ENCODE results near the gene CRYGC.
A peak's percentile ranks its signal among the peaks of the same experiment; 100 is the strongest.
"Not testable (repeated sequence)": the region's sequence is repeated elsewhere in the genome, so short reads cannot be mapped to it uniquely, and the experiment has no call there.

Gene CRYGC

GRCh38 chr2:208135794-208136715 is 6.4 kb upstream of the CRYGC start:
- no peak for DNase-seq

DNA sequence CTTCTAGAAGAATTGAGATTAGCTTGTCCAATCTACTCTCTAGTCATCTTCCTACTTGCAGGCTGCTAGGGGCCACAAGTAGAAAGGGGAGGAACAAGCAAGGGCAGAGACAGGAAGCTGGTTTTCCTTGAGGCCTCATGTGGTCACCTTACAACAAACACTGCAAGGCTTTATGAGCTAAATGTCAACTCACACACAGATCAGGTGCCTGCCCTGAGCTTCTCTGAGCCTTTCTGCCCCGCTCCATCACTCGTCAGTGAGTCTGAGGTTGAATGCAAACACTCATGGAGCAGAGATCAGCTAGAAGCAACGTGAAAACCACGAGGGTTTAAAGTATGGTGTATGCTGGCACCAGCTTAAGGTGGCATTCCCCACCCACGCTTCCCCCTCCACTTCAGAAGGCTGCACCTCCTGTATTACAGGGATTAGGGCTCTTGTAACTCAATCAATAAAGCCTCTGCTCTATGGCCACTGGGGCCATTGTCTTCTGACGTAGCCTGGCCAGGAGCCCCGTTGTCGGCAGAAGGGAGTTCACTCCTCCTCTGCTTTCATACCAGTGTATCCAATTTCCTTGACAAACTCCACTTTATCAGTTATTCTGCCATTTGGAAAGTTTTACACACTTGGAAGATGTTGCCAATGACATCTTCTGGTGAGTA is 5.4 kb upstream of the CRYGC start:
- DNase-seq: no peak

GRCh38 chr2:208130712-208131110 is 1.1 kb upstream of the CRYGC start:
- peak in 1 of 2 experiments; percentile 60 for DNase-seq

- DNase-seq: no peak
Observed at GRCh38 chr2:208128136-208128535, 1.5 kb downstream of the CRYGC start.

GRCh38 chr2:208127090-208127489 is 2.5 kb downstream of the CRYGC start:
- no peak for DNase-seq

DNA sequence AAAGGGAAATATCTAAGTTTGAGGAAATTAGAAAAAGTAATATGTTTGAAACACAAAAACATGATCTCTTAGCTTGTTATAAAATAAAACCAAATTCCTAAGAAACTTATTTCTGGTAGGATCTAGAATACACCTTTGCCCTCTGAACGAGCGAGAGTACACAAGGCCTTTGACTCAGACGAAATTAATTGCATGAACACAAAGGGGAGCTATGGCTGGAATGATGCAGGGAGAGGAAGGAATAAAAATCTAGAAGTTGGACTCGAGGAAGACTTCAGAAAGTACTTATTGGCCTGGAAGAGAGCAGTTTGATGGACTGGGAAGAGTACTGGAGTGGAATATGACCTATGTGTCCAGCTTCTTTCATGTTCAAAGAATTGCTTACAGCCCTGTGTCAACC is 4.4 kb downstream of the CRYGC start:
- no peak for DNase-seq

DNA sequence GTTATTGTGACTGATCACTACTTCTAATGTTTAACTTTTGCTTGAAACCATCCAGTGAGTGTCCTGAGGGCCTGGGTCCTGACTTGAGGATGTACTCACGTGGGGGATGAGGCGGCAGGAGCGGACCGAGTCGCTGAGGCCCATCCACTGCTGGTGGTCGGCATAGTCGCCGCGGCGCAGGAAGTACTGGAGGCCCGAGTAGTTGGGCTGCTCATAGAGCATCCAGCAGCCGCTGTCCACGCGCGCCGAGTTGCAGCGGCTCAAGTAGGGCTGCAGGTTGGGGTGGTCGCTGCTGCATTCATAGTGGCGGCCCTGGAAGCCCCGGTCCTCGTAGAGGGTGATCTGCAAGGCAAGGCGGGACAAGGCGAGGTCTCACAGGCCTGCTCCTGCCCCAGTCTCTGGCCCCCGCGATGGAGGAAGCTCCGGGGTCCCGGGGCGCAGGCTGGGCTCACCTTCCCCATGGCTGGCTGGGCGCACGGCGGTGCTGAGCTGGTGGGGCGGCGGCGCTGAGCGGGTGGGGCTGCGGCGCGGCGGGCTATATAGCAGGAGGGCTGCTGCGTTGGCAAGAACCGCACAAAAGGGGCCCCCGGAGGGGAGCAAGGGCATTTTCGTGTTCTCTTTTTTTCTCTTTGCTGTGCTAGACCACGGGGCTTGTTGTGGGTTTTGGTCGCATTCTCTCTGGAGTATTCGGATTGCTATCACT is 5.5 kb downstream of the CRYGC start, which contains the start of gene CRYGD:
CRYGD (minus strand) TSS at position 512 of the 703 bp plus-strand sequence; CDS start at position 461, 51 bp downstream.
- not testable (repeated sequence) for DNase-seq

DNA sequence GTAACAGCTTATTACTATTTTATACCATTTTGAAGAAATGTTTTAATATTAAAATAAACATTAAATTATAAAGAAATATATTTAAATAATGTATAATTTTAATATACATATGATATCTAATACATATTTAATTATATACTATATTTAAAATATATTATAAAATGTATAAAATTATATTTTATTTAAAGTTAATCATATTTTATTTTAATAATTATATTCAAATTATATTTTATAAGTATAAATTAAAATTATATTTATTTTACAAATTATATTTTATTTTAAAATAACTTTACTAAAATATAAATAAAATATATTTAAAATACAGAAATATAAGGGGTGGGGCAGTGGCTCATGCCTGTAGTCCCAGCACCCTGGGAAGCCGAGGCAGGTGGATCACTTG is 7.4 kb downstream of the CRYGC start:
- no peak for DNase-seq

DNA sequence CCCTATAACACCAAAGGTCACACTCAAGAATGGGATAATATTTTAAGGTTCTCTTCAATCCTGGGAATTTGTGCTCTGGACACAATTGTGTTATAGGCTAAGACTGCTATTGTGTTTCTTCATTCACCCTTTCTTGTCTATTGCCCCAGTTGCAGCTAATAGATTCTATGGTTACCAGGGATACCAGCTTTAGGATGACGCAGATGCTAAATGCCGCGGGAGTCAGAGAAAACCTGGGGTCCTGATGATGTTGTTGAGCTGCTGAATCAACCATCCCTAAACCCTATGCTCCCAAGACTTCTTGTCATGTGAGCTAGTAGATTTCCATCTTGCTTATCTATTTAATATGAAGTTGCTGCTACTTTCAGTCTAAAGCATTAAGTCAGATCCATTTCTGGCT is 10.7 kb downstream of the CRYGC start:
- DNase-seq: no peak

DNA sequence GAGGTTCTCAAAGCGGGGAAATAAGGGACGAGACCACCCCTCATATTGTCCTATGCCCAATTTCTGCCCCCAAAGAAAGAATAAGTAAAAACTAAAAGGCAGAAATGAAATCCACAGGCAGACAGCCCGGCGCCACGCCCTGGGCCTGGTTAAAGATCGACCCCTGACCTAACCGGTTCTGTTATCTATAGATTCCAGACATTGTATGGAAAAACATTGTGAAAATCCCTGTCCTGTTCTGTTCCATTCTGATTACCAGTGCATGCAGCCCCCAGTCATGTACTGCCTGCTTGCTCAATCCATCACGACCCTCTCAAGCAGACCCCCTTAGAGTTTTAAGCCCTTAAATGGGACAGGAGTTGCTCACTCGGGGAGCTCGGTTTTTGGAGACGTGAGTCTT is 12.2 kb downstream of the CRYGC start:
- not testable (repeated sequence) for DNase-seq

- DNase-seq: no peak
Observed at GRCh38 chr2:208112969-208113368, 16.7 kb downstream of the CRYGC start.

DNA sequence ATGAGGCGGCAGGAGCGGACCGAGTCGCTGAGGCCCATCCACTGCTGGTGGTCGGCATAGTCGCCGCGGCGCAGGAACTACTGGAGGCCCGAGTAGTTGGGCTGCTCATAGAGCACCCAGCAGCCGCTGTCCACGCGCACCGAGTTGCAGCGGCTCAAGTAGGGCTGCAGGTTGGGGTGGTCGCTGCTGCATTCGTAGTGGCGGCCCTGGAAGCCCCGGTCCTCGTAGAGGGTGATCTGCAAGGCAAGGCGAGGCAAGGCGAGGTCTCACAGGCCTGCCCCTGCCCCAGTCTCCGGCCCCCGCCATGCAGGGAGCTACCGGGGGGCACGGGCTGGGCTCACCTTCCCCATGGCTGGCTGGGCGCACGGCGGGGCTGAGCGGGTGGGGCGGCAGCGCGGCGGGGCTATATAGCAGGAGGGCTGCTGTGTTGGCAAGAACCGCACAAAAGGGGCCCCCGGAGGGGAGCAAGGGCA is 17.3 kb downstream of the CRYGC start:
- DNase-seq: not testable (repeated sequence)

- no peak for DNase-seq
Observed at GRCh38 chr2:208103616-208104015, 26.0 kb downstream of the CRYGC start.

DNA sequence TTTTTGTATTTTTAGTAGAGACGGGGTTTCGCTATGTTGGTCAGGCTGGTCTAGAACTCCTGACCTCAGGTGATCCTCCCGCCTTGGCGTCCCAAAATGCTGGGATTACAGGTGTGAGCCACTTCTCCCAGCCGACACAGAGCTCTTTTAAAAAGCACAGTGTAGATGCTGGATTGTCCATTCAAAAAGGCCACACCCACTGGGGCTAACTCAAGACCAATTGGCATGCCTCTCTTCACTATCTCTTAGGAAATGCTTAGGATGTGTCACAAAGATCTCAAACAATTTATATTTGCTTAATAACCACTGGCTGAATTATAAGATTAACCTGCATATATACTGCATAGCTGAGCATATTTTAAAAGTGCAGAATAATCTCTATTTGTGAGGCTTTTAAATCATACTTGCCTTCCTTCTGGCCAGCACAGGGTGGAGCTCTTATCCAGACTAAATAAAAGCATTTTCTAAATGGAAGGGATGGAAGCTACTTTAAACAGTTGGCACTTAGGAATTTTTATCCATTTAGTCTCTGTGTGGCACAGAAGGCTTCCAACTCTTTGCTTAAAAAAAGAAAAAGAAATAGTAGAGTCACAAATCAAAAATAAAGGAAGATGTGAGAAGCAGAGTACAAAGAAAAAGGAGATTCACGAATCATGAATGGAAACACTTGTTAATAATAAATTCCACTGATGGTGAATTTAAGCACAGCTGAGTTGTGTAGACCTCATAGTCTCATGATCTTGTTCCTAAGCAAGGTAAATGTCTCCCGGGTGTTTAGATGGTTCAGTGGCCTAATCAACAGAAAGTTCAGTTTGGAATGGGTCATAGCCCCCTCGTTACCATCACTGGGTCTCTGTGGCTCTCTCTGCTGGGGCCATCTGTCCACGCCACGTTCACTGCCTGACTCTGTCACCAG is 27.7 kb downstream of the CRYGC start:
- DNase-seq: peak; percentile 4 to 27

- DNase-seq: no peak
Observed at GRCh38 chr2:208099682-208100470, 29.8 kb downstream of the CRYGC start.

- DNase-seq: not testable (repeated sequence)
Observed at GRCh38 chr2:208098701-208099100, 30.9 kb downstream of the CRYGC start.

GRCh38 chr2:208098267-208098666 is 31.4 kb downstream of the CRYGC start:
- DNase-seq: no peak

GRCh38 chr2:208097801-208098200 is 31.8 kb downstream of the CRYGC start:
- DNase-seq: no peak

- no peak for DNase-seq
Observed at GRCh38 chr2:208097313-208097712, 32.3 kb downstream of the CRYGC start.

- no peak for DNase-seq
Observed at GRCh38 chr2:208096080-208096479, 33.5 kb downstream of the CRYGC start.

DNA sequence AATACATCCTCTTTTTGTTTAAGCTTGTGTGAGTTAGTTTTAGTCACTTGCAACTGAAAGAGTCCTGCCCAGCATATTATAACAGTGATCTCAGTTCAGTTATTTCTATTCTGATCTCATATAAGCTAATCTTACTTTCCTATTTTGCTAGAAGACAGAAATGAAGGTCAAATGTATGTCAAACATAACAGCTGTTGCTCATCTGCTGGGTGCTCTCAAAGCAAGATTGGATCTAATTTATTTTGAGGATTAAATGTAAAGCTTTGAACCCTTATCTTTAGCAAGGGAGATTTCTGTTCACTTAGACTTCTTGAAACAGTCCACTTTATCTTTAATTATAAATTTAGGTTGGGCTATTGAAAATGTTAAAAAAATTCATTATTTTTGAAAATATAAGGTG is 36.5 kb downstream of the CRYGC start:
- DNase-seq: peak; percentile 25 to 69

Data from NCI-H524 (cell line).